HG03045 (cell line): Measurements from ENCODE around the gene SSNA1.
A peak's percentile ranks its signal among the peaks of the same experiment; 100 is the strongest.

Experiments used
- ATAC-seq: cut with Tn5 transposase; IDR thresholded peaks from one replicate; pipeline ENCODE4 v1.9.1; 2021; ENCODE audit warnings: mild to moderate bottlenecking, moderate library complexity; ENCODE audit not compliant: unreplicated experiment

Gene SSNA1

GRCh38 chr9:137217276-137218211, 29.1 kb downstream of the SSNA1 start:
- no peak for ATAC-seq

GRCh38 chr9:137218212-137218753, 29.8 kb downstream of the SSNA1 start:
- no peak for ATAC-seq

GRCh38 chr9:137218754-137219271, 30.3 kb downstream of the SSNA1 start:
- ATAC-seq = no peak

- ATAC-seq = no peak
These were observed 31.4 kb downstream of the SSNA1 start for GRCh38 chr9:137219757-137220316.

- ATAC-seq = no peak
These were observed 32.0 kb downstream of the SSNA1 start for GRCh38 chr9:137220317-137221094.

GRCh38 chr9:137221095-137221505, 32.6 kb downstream of the SSNA1 start:
- ATAC-seq = no peak

GRCh38 chr9:137221506-137222111, 33.1 kb downstream of the SSNA1 start:
- no peak for ATAC-seq

- ATAC-seq = no peak
These were observed 34.0 kb downstream of the SSNA1 start, which contains the start of gene RNF208 for GRCh38 chr9:137222190-137223077. RNF208 (minus strand) TSS chr9:137222240; CDS start chr9:137221212, 1,028 bp downstream.

GRCh38 chr9:137223078-137223970, 34.8 kb downstream of the SSNA1 start:
- ATAC-seq = peak; percentile 73

GRCh38 chr9:137224830-137225694, 36.6 kb downstream of the SSNA1 start, which contains the start of gene CYSRT1:
CYSRT1 (plus strand) TSS chr9:137225174; CDS start chr9:137225622, 448 bp downstream.
- ATAC-seq = no peak

- no peak for ATAC-seq
These were observed 37.3 kb downstream of the SSNA1 start for GRCh38 chr9:137225699-137226331.

GRCh38 chr9:137226338-137227053, 38.0 kb downstream of the SSNA1 start:
- ATAC-seq = no peak

GRCh38 chr9:137227054-137227852, 38.8 kb downstream of the SSNA1 start, which contains the start of gene RNF224:
RNF224 (plus strand) TSS chr9:137227502; CDS start chr9:137228336, 834 bp downstream.
- ATAC-seq = no peak

GRCh38 chr9:137227853-137228505, 39.5 kb downstream of the SSNA1 start:
- no peak for ATAC-seq

GRCh38 chr9:137228506-137228967, 40.1 kb downstream of the SSNA1 start:
- ATAC-seq = no peak
